HUES64 (cell line): ENCODE data around the gene TPM2.

Experiments
- H3K27ac ChIP-seq: 2 replicates; pipeline ENCODE4 v1.7.0; 2013; ENCODE audit warnings: low read depth, low read length, inconsistent platforms
- H3K27me3 ChIP-seq: 2 replicates; pipeline ENCODE4 v1.6.1; 2013; ENCODE audit warnings: mild to moderate bottlenecking, low read length; ENCODE audit not compliant: insufficient read depth
- H3K36me3 ChIP-seq: 2 replicates; pipeline ENCODE4 v1.6.1; 2013; ENCODE audit warnings: mild to moderate bottlenecking, low read length; ENCODE audit not compliant: insufficient read depth
- H3K4me1 ChIP-seq: 2 replicates; pipeline ENCODE4 v1.6.1; 2013; ENCODE audit warnings: mild to moderate bottlenecking, low read length, moderate library complexity; ENCODE audit not compliant: insufficient read depth
- H3K4me3 ChIP-seq: 2 replicates; pipeline ENCODE4 v1.5.1; 2013; ENCODE audit warnings: mild to moderate bottlenecking, low read length, moderate library complexity
- H3K9ac ChIP-seq: 2 replicates; pipeline ENCODE4 v1.6.1; 2013; ENCODE audit warnings: mild to moderate bottlenecking, low read depth, low read length
- H3K9me3 ChIP-seq: 2 replicates; pipeline ENCODE4 v1.6.1; 2013; ENCODE audit warnings: low read depth, low read length; ENCODE audit not compliant: insufficient read depth
- WGBS: fragments of 150-250, 120-280 bp; methylation state at CpG from one replicate; pipeline ENCODE4 v1.1.7; 2013; ENCODE audit warnings: missing lambda C conversion rate; 5-methylcytosine and 5-hydroxymethylcytosine counted together

Gene TPM2

GRCh38 chr9:35669331-35670145 is 20.2 kb downstream of the TPM2 start:
- Histone ChIP-seq H3K9ac (no peak overlapping the region), H3K27me3 (peaks cover 8% of the 10 kb centered on the region), H3K4me3 (no peak overlapping the region), H3K36me3 (no peaks in the 10 kb centered on the region), H3K9me3 (no peaks in the 10 kb centered on the region), H3K4me1 (0 out of 2 replicates have a peak, but pooled peaks cover 3% of the 10 kb centered on the region), H3K27ac (no peak overlapping the region)
- 88% methylated on average over 6 of the region's 6 CpGs for WGBS

DNA sequence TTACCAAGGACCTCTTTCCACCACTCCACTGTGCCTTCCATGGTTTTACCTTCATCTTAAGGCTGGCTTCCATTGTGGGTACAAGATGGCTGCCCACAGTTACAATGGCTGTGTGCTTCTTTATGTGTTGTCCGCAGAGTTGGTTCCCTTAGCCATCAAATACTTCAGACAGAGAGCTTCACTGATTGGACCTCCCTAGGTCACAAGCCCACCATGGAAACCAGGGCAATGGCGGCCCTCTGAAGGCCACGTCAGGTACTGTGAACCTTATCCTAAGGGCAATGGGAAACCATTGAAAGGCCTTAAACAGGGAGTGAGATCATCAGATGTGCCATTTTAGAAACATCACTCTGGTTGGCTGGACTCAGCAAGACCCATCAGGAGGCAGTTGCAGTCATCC is 21.8 kb downstream of the TPM2 start:
- Histone ChIP-seq H3K9me3 (no peaks in the 10 kb centered on the region), H3K27me3 (no peaks in the 10 kb centered on the region), H3K4me1 (0 out of 2 replicates have a peak, but pooled peaks cover 3% of the 10 kb centered on the region), H3K27ac (no peak overlapping the region), H3K36me3 (peaks cover 8% of the 10 kb centered on the region), H3K4me3 (no peak overlapping the region), H3K9ac (no peak overlapping the region)
- WGBS = 94% methylated on average over 3 of the region's 3 CpGs

DNA sequence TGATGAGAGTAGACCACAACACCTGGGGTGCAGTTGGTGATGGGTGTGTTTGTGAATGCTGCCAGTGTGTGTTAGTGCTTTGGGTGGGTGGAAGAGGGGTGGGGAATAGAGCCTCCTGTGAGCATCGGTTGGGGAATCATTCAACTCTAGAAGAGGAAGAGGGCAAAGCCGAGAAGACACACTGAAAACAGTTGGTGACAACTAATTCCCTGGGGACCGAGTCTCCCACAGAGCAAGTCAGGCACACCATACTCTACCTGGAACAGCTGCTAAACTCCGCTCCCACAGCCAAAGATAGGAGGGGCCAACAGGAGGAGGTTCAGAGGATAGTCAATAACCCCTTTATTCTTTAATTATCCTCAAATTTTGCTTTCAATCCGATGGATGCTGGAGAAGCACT is 23.2 kb downstream of the TPM2 start:
- Histone ChIP-seq H3K36me3 (peaks cover 22% of the 10 kb centered on the region), H3K4me1 (0 out of 2 replicates have a peak, but pooled peaks cover 3% of the 10 kb centered on the region), H3K4me3 (no peak overlapping the region), H3K27me3 (no peaks in the 10 kb centered on the region), H3K9ac (no peak overlapping the region), H3K27ac (no peak overlapping the region), H3K9me3 (no peaks in the 10 kb centered on the region)
- 91% methylated on average over 5 of the region's 5 CpGs for WGBS

- Histone ChIP-seq H3K4me1 (0 out of 2 replicates have a peak, but pooled peaks cover 3% of the 10 kb centered on the region), H3K36me3 (peaks cover 26% of the 10 kb centered on the region), H3K4me3 (no peak overlapping the region), H3K27me3 (no peaks in the 10 kb centered on the region), H3K9me3 (no peaks in the 10 kb centered on the region), H3K9ac (no peak overlapping the region), H3K27ac (no peak overlapping the region)
- 100% methylated on average over 1 of the region's 1 CpG for WGBS
Observed at GRCh38 chr9:35666045-35666444, 23.7 kb downstream of the TPM2 start.

- Histone ChIP-seq H3K27ac (no peak overlapping the region), H3K9me3 (no peaks in the 10 kb centered on the region), H3K36me3 (peaks cover 32% of the 10 kb centered on the region), H3K9ac (no peak overlapping the region), H3K4me3 (peak overlapping the region; percentile 87), H3K27me3 (no peaks in the 10 kb centered on the region), H3K4me1 (0 out of 2 replicates have a peak, but pooled peaks cover 3% of the 10 kb centered on the region)
- WGBS = 77% methylated on average over 5 of the region's 5 CpGs
Observed at GRCh38 chr9:35665471-35665818, 24.3 kb downstream of the TPM2 start.

DNA sequence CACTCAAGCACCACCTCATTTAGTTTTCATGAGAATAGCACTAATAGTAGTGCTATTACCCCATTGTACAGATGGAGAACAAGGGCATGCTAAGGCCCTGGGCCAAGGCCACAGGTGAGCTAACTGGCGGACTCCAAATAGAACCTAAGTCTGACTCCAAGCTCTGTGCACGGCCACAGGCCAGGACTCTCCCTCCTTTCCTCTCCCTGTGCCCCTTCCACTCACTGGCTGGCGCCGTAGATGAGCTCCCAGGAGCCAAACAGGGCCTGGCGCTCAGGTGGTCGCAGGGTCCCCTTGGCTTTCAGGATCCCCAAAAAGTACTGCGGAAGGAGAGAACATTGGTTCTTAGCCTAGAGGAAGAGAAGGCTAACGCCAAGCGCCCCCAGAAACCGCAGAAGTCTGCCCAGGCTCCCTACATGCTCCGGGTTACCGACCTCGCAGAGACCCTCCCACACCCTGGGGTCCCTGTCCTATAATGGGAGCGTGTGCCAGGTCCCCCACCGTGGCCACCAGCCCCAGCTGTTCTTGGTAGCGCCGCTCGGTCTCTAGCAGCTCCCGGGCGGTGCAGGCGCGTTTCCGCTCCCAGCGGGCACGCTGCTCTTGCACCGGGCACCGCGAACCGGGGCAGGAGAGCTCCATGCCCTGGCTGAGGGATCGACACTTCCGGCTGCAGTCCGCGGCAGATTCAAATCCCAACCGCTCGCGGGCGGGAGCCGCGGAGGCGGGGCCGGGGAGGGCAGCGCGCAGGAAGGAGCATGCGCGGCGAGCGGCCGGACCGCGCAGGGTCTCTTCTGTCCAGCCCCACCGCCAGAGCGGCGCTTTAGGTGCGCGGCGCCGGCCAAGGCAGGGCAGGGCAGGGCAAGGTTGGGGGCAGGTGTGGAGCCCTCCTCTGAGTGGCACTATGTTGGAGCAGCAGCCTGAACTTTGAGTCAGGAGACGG is 24.9 kb downstream of the TPM2 start, which contains the start of gene ARHGEF39:
ARHGEF39 (minus strand) TSS at position 665 of the 940 bp plus-strand sequence; CDS start at position 639, 26 bp downstream.
- Histone ChIP-seq H3K27me3 (no peaks in the 10 kb centered on the region), H3K9ac (peak within 1 kb of the TSS; percentile 89), H3K4me1 (0 out of 2 replicates have a peak, but pooled peaks cover 3% of the 10 kb centered on the region), H3K9me3 (no peaks in the 10 kb centered on the region), H3K36me3 (peaks cover 37% of the 10 kb centered on the region), H3K27ac (peak within 1 kb of the TSS; percentile 64), H3K4me3 (peak within 1 kb of the TSS; percentile 87)
- 7% methylated on average over 58 of the region's 58 CpGs for WGBS

- H3K9me3 ChIP-seq = no peaks in the 10 kb centered on the region
- H3K27ac ChIP-seq = no peak overlapping the region
- peaks cover 11% of the 10 kb centered on the region; the same call in 1 of the 2 replicates for H3K4me1 ChIP-seq
- H3K9ac ChIP-seq = no peak overlapping the region
- WGBS = 94% methylated on average over 7 of the region's 7 CpGs
- no peak overlapping the region for H3K4me3 ChIP-seq
- peaks cover 37% of the 10 kb centered on the region for H3K36me3 ChIP-seq
- H3K27me3 ChIP-seq = no peaks in the 10 kb centered on the region
Observed at GRCh38 chr9:35662437-35662836, 27.3 kb downstream of the TPM2 start.

DNA sequence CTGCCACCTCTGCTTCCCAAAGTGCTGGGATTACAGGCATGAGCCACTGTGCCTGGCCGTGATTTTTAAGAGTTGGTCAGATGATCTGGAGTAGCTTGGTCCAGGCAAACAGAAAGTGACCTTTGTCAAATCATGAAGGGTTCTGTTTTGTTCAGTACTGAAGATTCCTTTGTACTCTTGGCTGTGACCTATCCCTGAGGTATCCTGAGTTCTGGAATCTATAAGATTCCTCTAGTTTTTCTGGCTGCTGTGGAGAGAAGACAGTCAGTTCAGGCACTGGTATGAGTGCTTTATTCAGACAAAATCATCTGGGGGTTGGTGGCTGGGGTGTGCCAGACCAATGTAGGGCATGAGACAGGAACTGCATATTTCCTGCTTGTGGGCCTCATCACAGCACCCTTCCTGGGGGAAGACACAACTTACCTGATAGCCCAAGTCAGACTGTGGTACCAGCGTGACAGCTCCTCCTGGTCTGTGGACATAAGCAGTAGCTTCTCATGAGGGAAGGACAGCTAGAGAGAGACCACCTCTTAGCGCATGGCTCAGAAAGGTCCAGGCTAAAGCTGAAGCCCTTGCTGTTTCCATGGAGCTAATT is 27.9 kb downstream of the TPM2 start:
- Histone ChIP-seq H3K4me1 (peaks cover 11% of the 10 kb centered on the region; the same call in 1 of the 2 replicates), H3K27ac (peak overlapping the region; percentile 13; the same call in 1 of the 2 replicates), H3K9me3 (no peaks in the 10 kb centered on the region), H3K27me3 (no peaks in the 10 kb centered on the region), H3K4me3 (no peak overlapping the region), H3K36me3 (peaks cover 37% of the 10 kb centered on the region), H3K9ac (no peak overlapping the region)
- WGBS = 93% methylated on average over 3 of the region's 3 CpGs

GRCh38 chr9:35660966-35661415 is 28.7 kb downstream of the TPM2 start:
- peak overlapping the region; percentile 64 for H3K27ac ChIP-seq
- no peak overlapping the region for H3K4me3 ChIP-seq
- H3K4me1 ChIP-seq = peaks cover 11% of the 10 kb centered on the region; the same call in 1 of the 2 replicates
- peaks cover 37% of the 10 kb centered on the region for H3K36me3 ChIP-seq
- WGBS = 75% methylated on average over 9 of the region's 9 CpGs
- no peak overlapping the region for H3K9ac ChIP-seq
- 0 out of 2 replicates have a peak, but pooled peaks cover 5% of the 10 kb centered on the region for H3K27me3 ChIP-seq
- H3K9me3 ChIP-seq = no peaks in the 10 kb centered on the region

- H3K9me3 ChIP-seq = no peaks in the 10 kb centered on the region
- H3K4me3 ChIP-seq = peak overlapping the region; percentile 94
- WGBS = 93% methylated on average over 3 of the region's 3 CpGs
- H3K27me3 ChIP-seq = 0 out of 2 replicates have a peak, but pooled peaks cover 5% of the 10 kb centered on the region
- 0 out of 2 replicates have a peak overlapping the region, but pooled peaks have one; percentile 98 for H3K9ac ChIP-seq
- H3K27ac ChIP-seq = no peak overlapping the region
- H3K4me1 ChIP-seq = peaks cover 8% of the 10 kb centered on the region; the same call in 1 of the 2 replicates
- peaks cover 37% of the 10 kb centered on the region for H3K36me3 ChIP-seq
Observed at GRCh38 chr9:35659340-35659739, 30.4 kb downstream of the TPM2 start.
